SHP77 treated with DMSO at 0.1 percent for 48 hours (cell line): Measurements from ENCODE around the gene LUM.

Experiments used
- DNase-seq: peaks from one replicate; lab custom pipeline; 2025; lab: John Stamatoyannopoulos, UW

The LUM gene

DNA sequence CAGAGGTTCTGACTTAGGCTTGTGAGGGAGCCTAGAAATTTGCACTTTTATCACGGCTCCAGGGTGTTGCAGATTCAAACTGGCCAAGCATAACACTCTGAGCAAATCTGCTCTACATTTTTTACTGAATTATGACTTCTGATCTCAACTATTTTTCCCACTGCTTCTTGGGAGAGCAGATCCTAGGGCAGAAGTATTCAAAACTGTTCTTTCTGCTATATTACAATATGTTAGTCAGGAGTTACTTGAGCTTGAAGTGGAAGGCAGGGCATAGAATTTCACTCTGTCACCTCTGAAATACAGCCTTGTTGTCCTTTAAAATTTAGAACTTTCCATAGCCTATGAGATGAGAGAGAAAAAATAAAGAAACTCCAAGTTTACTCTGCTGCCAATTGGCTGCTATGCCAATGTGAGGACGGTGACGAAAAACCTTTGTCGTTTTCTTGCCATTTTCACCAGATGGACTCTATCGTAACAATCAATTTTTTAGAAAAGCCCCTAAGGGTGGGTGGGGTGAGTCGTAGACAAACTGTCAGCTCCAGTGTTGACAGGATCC lies 37.1 kb downstream of the LUM start:
- DNase-seq: no peak

DNA sequence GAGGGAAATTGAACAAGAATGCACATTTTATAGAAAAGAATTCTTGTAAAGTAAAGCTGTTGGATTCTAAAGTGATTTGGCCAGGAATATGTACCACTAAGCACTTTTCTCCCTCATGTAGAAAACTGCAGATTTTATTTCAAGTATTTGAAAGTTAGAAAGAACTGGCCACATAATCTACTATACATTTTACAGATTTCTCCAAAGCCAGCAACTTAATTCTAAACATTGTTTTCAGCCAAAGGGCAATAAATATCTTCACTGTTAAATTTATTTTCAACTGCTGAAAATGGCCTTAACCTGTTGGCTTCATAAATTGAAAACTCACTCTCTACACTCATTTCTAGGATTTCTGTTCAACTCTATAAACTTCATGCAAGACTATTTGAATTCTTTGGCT lies 37.9 kb downstream of the LUM start:
- DNase-seq: no peak

DNA sequence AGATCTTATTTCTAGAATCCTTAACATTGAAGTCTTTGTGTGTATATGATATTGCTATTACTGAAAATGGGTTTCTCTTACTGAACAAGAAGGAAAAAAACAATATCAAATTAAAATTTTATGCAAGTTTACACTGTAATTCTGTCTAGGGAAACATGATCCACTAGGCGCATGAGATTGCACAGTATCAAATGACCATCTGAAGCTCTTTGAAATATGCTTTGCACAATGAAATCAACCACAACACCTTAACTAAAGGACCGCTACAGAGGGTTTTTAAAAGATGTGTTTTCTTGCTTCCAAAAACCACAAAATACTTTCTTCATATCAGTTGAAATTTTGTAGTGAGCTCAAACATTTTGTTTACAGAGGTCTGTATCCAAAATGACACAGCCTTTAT lies 38.4 kb downstream of the LUM start:
- DNase-seq: no peak

DNA sequence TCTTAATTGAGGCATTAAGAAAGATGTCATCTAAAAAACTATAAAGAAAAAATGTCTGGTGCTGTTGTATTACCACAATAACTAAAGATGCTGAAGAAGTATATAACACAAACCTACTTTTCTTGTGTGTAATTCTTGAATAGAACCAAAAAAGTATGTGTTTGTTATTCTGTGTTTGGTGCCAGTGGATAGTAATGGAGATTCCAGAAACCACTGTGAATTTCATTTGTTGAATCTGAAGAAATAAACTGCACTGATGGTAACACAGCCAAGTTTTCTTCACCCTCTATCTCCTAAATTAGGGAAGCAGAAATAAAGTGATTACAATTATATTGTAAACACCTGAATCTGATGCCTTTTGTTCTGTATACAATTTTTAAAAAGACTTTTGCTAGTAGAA lies 40.4 kb downstream of the LUM start:
- DNase-seq: no peak

DNA sequence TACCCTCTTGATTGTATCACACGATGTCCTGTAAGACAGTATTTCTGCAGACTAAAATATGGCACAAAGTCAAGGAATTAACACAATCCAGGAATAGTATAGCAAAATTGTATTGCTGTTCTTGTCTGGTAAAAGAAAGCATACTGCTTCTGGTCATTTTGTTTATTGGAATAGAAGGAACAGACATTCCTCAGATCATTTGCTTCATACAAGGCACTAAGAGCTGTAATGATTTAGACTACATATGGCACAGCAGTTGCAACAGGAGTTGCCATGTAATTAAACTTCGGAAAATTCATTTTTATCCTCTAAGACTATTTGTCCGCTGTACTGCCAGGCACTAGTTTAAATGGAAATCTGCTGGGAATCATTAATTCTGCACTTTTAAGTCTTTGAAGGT lies 45.9 kb downstream of the LUM start:
- no peak for DNase-seq

DNA sequence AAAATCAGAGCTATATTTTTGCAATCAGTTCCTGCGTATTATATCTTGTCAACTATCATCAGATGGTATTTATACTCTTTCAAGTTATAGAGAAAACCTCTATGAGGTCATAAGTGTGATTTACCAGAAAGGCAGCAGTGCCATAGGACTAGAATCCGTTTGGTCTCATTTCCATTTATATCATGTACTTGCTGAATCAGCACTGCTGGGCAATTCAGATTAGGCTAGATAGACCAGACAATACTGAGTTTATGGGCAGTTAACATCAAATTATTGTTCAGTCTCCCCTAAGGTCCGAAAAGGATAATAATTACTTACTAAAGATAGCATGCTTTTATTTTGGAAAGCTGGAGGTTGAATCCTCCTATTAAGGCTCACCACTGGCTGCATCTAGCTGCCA lies 46.7 kb downstream of the LUM start:
- no peak for DNase-seq

DNA sequence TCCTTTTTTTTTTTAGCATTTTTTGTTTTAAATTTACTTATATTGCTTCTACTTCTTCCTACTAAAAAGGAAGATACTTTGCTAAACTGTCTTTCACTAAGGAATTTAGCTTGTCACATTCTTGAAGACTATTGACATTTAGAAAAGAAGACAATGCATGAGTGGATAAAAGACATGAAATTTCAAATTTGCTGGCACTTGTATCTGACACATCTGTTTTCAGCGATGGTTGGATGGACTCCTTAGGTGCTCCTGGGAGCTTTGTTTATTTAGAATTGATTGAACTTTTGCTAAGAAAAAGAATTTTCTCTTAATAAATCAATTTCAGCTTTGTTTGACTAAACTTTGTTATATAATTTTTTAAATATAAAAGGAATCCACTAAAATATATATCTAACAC lies 50.2 kb downstream of the LUM start:
- no peak for DNase-seq

DNA sequence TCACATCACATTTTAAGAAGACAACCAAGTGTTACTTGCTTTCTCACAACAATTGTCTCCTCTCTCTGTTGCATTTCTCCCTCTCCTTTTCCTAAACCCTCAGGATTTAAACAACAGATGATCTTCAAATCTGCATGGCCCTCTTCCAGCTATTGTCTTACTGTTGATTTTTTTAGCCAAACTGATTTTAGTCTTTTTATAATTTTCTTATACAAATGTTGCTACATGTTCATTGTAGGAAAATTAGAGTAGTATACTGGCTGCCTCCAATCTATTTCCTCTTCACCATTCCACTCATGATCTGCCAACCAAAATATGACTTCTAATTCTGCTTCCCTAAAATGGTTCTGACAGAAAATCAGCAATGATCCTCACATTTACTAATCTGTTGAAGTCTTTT lies 52.1 kb downstream of the LUM start:
- DNase-seq: no peak

DNA sequence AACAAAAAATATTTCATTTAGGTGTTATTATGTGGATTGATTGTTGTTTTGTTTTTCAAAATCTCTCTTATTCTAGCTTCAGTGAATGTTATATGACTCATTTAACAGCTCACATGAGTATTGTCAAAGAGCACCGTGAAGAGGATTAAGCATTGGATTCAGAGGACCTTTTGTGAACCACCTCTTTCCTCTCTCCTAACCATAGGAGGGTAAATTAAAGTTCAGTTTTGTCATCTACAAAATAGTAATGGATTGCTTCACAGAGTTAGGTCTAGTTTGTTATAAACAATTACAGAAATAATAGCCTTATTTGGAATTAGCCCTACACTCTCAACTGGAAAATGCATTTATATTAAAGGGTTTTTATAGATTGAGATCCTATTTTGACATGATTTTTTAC lies 52.5 kb downstream of the LUM start:
- no peak for DNase-seq

DNA sequence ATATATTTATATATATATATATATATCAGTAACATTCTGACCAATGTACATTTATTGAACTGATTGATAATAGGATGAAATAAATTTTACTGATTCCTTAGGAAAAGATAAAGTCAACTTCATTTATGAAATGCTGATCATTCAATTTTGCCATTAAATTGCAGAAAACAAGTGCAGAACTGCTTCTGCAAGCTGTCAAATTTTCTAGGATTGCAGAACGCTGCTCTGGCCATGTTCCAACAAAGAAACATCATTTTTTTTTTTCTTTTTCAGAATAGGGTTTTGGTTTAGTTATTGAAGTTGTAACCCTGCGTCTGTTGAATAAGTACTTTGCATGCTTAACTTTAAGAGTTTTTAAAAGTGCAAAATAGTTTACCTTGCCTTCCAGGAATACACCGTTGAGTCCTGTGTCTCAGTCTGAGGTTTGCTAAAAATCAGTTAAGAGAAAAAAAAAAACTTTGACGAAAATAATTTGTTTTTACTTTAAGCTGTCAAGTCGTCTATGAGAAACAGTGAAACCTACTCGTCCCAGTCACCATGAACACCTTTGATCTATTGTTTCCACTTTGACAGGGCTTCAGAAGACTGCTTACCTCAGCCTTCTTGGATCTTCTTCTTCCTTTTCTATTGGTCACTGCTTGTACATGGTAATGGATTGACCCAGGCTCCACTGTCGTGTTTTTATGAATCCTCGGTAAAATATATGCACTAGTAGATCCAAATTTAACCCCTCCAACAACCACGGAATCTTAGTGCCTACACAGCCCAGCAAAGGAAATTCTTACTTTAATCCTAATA lies 53.7 kb downstream of the LUM start, which contains the start of gene KERA:
KERA (minus strand) TSS at position 657 of the 798 bp plus-strand sequence. CDS start 1,743 bp downstream, outside the sequence.
- DNase-seq: no peak

DNA sequence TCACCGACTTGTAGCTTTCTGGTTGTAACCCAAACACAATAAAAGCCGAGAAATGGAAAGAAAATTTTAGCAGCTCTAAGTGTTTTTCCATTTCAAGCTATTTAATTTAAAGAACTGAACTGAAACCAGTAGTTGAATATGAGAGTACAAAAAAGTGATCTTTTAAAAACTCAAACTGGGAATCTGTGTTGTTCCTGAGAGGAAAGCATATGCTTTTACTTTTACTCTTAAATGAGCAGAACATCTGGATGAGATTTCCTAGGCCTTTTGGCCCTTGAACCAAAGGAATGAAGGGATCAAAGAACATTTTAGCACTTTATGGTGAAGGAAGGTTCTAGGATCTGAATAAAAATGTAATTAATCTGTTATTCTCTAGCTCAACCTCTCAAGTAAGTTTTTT lies 54.8 kb downstream of the LUM start:
- no peak for DNase-seq

DNA sequence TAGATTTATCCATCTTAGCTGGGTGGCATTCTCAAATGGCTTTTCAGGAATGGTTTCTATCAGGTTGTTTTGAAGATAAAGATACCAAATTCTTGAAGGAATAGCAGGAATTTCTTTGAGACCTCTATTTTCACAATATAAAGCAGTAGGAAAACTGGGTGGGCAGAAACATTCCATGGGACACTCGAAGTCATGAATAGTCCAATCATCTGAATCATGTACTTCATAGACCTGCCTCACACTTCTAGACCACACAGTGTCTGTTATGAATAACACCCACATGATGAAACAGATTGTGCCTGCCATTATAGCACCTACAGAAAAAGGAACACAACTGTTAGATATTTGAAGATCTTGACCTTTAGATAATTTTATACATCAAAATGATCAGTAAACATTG lies 55.3 kb downstream of the LUM start:
- DNase-seq: no peak

DNA sequence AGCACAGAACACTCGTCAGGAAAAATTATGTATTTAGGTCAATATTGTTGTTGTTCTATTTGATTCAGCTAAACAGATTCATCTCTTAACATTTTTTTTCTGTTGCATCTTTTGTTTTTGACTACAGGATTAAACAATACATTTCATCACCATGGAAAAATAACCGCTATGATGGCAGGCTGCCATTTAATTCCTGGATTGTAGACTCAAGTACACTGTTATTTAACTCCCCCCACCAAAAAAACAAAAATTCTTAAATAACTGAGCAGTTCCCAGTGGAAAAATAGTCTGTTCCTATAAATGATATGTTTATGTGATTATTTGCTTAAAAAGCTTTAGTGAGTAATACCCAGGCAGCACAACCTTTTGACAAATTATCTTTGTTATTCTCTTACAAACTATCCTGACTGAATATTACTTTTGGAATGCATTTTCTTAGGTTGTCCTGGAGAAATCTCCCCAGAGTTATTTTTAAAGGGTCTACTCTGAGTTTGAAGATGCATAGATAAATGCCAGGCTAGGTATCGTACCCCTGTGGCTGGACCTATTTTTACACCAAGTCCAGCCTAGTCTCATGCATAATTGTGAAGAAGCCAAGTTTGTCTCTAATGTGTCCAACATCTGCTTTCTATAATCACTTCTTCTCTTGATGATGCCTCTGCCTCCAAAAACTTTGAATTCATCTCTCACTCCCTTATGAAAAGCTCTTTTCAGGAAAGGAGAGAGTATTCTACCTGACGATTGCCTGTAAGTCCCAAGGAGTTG lies 57.2 kb downstream of the LUM start:
- DNase-seq: no peak
